Urinary bladder (tissue), 4 donors: ENCODE data around the gene SGCA. TPM values are rescaled to one million over a fixed set of nuclear protein-coding genes. Genes with fewer than 3 reads are reported as not detected.

Source experiments
- DNase-seq: peaks from one replicate; pipeline ENCODE4 v3.0.0-alpha.2; 2015; ENCODE audit errors: extremely low spot score
- H3K27ac ChIP-seq: one replicate; pipeline ENCODE4 v1.5.1; 2013; ENCODE audit warnings: low read depth, mild to moderate bottlenecking, moderate library complexity
- H3K36me3 ChIP-seq: one replicate; pipeline ENCODE4 v1.6.1; 2013; ENCODE audit warnings: mild to moderate bottlenecking, moderate library complexity; ENCODE audit not compliant: insufficient read depth
- H3K4me1 ChIP-seq: one replicate; pipeline ENCODE4 v1.6.1; 2013; ENCODE audit warnings: mild to moderate bottlenecking, moderate library complexity; ENCODE audit not compliant: insufficient read depth
- H3K4me3 ChIP-seq: one replicate; pipeline ENCODE4 v1.5.1; 2013; ENCODE audit warnings: low read depth, low read length
- WGBS: extraction: QIAGEN DNeasy Blood & Tissue Kit; methylation state at CpG from one replicate; pipeline ENCODE4 v1.1.7; 2013; 5-methylcytosine and 5-hydroxymethylcytosine counted together
- polyA plus RNA-seq: library from polyadenylated mRNA; stranded (reverse); fragments of 200-250 nt; gene quantifications from one replicate; pipeline ENCODE4 v1.2.3, GENCODE V29; 2013
- total RNA-seq: library from RNA; depleted of rRNA; stranded (reverse); fragments of >200 nt; gene quantifications from one replicate; pipeline ENCODE4 v1.2.3, GENCODE V29; 2014
- donor health status: healthy with polysubstance abuse.
- donor health status: healthy.

The SGCA gene
- total and polyA plus RNA-seq, 2 donors, result 15.4 to 89.1 TPM

DNA sequence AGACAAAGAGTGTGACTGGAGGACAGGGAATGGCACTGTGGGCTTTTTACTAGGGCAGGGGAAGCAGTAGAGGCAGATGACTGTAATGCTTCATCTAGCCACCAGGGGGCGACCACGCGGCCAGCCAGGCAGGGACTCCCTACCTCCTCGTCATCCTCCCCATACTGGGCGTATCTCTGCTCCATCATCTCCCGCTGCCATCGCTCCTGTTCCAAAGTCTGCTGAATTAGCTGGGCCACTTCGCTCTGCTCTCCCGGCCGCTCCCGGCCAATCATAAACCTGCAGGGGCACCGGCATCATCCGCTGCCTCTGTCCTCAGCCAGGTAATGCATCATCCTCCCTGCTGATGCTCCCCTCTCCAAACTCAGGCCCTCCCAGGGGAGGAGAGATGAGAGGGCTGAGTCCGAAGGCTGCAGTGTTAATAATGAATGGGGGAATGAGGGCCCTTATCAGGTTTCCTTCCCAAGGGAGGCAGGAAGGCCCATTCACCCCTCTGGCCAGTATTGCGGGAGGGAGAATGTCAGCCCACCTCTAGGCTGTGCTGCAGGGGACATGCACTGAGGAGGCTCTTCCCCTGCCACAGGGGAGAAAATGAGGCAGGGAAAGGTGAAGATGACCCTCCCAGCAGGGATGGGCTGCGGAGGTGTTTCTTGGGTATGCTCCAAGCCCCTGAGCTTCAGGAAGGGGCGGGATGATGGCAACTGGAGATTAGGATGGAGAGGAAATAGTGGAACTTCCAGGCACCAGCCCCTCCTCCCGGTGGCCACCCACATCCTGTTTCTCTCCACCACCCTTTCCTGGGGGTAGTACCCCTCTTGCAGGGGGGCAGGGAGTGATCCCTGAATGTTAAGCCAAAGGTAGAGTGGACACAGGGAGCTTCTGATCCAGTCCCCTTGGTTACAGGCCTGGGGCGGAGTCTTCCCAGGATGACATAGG, 25.6 kb upstream of the SGCA start:
- no peak overlapping the region for H3K4me3 ChIP-seq
- 46% methylated on average over 19 of the region's 19 CpGs for WGBS
- DNase-seq, result no peak
- peaks cover 10% of the 10 kb centered on the region for H3K36me3 ChIP-seq
- no peaks in the 10 kb centered on the region for H3K4me1 ChIP-seq
- no peak overlapping the region for H3K27ac ChIP-seq

DNA sequence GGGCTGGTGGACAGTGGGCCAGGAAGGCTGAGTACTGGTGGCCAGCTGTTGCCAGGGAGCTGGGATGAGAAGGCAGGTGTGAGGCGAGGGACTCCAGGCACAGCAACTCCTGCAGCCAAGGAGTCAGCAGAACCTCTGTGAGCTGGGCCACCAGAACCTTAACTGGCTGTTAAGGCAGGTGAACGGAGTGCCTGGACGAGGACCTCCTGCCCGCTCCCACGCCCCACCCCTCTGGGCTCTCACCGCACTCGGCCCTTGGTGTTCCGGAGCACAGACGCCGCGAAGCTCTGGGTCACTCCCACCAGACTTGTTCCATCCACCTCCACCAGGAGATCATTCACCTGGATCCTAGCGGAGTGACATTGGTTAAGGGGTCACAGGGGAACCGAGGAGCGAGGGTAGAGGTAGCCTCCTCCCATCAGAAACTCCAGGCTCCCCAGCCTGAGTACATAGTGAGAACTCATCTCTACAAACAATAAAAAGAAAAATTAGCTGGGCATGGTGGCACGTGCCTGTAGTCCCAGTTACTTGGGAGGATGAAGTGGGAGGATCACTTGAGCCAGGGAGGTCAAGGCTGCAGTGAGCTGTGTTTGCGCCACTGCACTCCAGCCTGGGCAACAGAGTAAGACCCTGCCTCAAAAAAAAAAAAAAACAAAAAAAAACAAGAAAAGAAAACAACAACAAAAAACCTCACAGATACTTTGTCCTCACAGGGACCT, 24.6 kb upstream of the SGCA start:
- 92% methylated on average over 16 of the region's 16 CpGs for WGBS
- Histone ChIP-seq H3K27ac (no peak overlapping the region), H3K4me1 (no peaks in the 10 kb centered on the region), H3K4me3 (no peak overlapping the region), H3K36me3 (peaks cover 6% of the 10 kb centered on the region)
- DNase-seq, result no peak

DNA sequence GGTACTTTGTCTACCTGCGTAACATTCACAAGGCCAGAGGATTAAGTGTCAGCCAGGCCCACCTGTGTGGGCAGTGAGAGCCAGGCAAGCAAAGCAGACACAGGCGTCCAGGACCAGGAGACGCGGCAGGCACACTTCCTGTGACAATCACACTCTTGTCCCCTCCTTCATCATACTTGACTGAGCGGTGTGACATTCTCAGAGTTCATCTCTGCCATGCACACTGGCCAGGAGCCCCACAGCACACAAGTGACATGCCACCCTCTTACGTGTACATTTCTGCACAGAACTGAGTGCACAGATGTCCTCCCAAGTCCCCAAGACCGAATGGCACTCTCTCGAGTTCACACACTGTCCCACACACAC, 24.1 kb upstream of the SGCA start:
- WGBS, result 74% methylated on average over 8 of the region's 8 CpGs
- no peak for DNase-seq
- Histone ChIP-seq H3K4me3 (no peak overlapping the region), H3K27ac (no peak overlapping the region), H3K36me3 (peaks cover 6% of the 10 kb centered on the region), H3K4me1 (no peaks in the 10 kb centered on the region)

DNA sequence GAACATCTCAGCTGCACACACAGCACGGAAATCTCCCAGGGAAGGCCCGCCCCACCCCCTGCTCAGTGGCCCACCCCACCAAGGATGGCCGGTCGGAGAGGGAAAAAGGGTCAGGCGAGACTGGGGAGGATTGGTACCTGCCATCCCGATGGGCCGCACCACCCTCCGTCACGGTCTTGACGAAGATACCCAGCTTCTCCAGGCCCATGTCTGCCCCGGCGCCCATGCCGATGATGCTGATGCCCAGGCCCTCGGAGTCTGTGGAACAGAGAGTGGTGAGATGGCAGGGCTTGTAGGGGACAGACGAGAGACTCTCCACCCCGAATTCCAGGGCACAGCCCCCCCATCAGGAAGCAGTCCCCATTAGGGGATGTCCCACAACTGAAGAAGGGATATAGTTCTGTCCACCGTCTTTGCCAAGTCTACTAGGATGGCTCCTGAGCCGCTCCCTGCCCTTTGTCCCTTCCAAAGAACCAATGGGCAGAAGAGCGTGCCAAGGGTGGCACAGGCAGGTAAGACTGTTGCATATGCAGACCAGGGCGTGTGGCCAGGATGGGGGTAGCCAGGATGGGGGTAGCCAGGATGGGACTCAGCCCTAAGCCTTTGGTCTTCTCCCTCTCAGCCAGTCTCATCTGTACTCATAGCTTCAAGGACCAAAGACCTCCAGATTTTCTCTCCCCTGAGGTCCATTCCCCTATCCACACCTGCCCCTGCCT, 22.2 kb upstream of the SGCA start:
- Histone ChIP-seq H3K4me3 (no peak overlapping the region), H3K27ac (no peak overlapping the region), H3K4me1 (no peaks in the 10 kb centered on the region), H3K36me3 (peaks cover 3% of the 10 kb centered on the region)
- WGBS, result 93% methylated on average over 20 of the region's 20 CpGs
- no peak for DNase-seq

DNA sequence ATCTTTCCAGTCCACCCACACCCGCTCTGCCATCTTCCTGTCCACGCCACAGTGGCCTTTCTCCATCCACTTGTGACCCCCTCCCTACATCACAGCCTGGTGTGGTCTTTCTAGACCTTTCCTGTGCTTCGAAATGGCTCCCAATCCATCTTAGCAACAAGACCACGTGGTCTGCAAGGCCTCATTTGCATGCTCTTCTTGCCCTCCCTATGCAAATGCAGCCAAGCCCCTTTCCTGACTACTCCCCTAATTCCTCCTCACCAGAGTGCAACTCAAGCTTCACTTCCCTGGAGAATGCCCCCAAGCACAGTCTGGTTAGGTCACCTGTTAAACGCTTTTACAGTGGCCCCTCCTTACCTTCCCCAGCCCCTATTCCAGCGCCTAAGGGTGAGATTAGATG, 21.4 kb upstream of the SGCA start:
- no peaks in the 10 kb centered on the region for H3K4me1 ChIP-seq
- H3K27ac ChIP-seq, result no peak overlapping the region
- 77% methylated on average over 6 of the region's 6 CpGs for WGBS
- peaks cover 2% of the 10 kb centered on the region for H3K36me3 ChIP-seq
- no peak for DNase-seq
- no peak overlapping the region for H3K4me3 ChIP-seq

DNA sequence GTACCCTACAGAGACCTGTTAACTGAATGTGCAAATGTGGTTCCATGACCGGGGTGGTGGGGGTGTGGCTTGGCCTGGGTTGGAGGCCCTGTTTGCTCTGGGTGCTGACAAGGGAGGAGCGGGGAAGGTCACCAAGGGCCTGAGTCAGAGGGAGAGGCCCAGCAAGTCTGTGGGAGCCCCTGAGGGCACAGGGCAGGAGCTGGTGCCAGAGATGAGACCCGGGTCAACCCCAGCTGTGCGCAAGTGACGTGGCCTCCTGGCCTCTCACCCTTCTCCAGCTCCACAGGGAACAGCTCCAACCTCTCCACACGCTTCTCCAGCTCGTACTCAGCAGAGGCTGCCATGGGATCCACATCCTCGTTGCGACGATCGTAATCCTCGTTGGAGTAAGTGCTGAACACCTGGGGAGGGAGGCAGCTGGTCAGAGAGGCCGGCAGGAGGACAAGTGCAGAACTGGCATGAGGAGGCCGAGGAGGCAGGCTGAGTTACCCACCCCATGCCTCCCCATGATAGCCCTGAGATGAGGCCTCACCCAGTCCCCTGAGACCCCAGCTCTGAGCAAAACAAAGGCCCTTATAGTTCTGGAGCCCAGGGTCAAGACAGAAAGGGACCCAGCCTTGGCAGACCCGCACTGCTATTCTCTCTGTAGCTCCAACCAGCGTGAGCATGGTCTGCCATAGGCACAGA, 20.8 kb upstream of the SGCA start:
- H3K4me1 ChIP-seq, result no peaks in the 10 kb centered on the region
- DNase-seq, result no peak
- H3K27ac ChIP-seq, result no peak overlapping the region
- 71% methylated on average over 16 of the region's 16 CpGs for WGBS
- H3K4me3 ChIP-seq, result no peak overlapping the region
- H3K36me3 ChIP-seq, result peaks cover 2% of the 10 kb centered on the region

DNA sequence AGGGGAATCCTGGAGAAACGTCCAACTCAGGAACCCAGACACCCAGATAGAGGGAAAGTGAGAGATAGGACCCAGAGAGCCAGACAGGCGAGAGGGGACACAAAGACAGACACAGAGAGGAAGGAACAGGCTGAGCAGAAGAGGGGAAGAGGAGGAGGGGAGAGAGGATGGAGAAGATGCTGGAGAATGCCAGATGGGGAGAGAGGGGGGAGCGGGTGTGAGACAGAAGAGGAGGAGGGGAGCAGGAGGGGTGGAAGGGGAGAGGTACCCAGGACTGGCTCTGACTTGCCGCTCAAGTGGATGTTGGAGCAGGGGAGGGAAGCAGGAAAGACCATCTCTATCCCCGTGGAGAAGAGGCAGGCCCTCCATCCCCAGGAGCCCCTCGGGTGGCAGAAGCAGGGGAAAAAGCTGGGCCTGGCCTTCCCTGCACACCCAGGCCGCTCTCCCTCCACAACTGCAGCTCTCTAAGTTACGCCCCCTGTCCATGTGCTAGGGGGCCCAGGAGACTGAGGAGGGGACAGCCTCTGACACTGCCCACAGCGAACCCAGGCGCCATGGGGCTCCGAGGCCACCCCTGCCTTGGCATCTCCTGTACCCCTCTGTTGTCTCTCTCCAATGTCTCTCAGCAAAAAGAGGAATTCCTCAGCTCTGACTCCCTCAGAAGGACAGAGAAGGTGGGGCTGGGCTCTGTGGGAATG, 20.1 kb upstream of the SGCA start:
- H3K4me1 ChIP-seq, result no peaks in the 10 kb centered on the region
- 60% methylated on average over 11 of the region's 11 CpGs for WGBS
- no peak for DNase-seq
- H3K4me3 ChIP-seq, result no peak overlapping the region
- H3K27ac ChIP-seq, result no peak overlapping the region
- H3K36me3 ChIP-seq, result peaks cover 2% of the 10 kb centered on the region

DNA sequence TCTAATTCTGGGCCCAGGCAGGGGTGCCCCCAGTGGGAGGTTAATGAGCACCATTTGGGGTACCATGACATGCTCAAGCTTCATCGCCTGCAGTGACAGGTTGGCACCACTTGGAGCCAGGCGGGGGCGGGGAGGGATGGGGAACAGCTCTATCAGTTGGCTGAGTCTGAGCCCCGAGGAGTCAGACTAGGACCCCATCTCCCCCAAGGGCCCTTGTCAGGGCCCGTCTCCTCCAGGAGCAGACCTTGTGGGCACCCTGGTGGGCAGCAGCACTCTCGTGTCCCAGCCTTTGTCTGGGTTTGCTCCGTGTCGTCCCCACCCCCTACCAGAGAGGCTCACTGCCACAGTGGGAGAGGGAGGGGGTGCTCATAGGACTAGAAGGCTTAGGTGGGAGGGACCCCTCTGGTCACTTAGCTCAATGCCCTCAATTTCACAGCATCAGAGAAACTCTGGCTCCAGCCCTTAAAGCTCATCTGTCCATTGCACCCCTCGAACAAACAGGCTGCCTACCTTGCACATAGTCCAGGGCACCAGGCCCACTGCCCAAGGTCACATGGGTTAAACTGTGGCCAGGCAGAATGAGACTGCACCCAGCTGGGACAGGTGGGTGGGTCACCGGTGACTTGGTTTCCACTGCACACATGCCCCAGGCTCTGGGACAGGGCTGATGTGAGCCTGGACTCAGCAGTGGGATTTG, 19.4 kb upstream of the SGCA start:
- Histone ChIP-seq H3K4me3 (no peak overlapping the region), H3K36me3 (peaks cover 2% of the 10 kb centered on the region), H3K4me1 (no peaks in the 10 kb centered on the region), H3K27ac (no peak overlapping the region)
- 61% methylated on average over 10 of the region's 10 CpGs for WGBS
- no peak for DNase-seq

DNA sequence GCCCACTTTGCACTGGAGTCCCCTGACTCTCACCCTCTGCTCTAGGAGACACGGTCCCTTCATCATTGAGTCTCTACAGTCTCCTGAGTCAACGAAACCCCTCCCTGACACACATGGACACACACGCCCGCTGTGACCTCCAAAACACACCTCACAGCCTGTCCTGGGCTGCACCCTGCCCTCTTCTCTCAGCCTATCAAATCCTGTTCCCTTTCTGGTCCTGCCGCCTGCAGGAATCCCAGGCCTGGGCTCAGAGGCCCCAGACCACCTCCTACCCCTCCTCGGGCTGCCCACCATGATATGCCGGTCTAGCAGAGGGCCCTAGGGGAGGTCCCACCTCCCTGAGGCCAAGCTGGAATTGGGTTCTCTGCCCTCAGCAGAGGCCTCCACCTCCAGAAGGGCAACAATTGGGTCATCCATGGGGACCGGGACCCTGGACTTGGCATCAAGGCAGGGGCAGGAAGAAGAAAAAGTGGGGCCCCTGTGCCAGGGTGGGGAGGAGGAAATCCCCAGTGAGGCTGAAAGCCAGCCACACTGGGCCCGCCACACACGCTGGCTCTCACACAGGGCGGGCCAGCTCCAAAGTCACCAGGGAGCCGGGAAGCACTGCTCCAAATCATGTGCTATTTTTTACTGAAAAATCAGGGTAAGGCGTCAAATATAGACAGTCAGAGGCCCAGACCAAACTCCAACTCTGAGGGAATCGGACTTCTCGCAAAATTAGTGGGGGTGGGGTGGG, 18.7 kb upstream of the SGCA start:
- Histone ChIP-seq H3K27ac (no peak overlapping the region), H3K4me1 (no peaks in the 10 kb centered on the region), H3K36me3 (peaks cover 2% of the 10 kb centered on the region), H3K4me3 (peak overlapping the region; percentile 83)
- 31% methylated on average over 15 of the region's 15 CpGs for WGBS
- no peak for DNase-seq

DNA sequence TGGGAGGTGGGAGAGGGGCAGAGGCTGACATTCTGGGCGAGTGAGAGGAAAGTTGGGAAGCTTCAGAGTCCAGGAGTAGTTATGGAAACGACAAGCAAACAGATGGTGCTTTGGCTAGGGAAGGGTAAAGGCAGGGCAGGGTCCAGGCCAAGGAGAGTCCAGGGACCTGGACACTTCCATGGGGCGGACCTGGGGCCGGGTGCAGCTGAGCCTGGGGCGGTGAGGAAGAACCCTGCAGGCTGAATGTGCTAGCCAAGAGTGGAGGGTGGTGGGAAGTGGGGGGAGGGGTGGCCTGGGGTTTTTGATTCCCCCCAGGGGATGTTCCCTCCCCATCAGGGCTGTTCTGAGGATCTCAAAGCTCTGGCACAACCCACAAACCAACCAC, 18.0 kb upstream of the SGCA start:
- Histone ChIP-seq H3K4me3 (peak overlapping the region; percentile 83), H3K36me3 (peaks cover 2% of the 10 kb centered on the region), H3K27ac (no peak overlapping the region), H3K4me1 (no peaks in the 10 kb centered on the region)
- no peak for DNase-seq
- 3% methylated on average over 5 of the region's 5 CpGs for WGBS

DNA sequence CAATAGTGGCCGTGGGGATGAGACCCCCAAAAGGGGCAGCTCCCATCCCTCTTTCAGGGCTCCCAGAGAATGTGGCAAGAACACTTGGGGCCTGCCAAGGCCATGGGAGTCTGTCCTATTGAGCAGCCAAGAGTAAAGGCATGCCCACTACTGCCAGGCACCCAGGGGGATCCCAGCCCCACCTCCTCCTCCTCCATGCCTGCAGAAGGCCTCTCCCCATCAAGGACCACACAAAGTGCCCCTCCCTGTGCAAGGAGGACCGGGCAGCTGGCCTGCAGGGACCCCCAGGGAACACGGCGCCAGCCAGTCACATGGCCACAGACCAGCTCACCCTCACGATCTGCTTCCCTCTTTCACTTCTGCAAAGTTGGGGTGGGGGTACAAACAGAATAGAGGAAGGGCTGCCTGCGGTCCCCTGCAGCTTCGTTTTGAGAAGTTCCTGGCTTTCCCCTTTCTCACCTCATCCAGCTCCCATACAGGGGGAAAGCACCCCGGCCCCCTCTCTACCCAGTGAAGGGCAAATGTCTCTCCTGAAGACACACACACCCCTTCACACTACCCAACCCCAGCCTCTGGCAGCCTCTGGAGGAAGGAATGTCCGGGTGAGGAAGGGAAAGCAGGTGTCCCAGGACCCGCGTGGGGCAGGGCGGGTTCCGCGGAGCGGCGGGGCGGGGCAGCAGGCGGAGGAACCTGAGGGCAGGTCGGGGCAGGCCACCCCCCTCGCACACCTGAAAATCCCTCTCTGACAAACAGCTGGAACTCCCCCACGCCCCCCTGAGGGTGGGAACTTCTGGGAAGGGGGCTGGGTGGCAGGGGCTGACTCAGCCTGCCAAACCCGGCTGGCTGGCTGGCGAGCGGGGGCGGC, 17.3 kb upstream of the SGCA start:
- DNase-seq, result no peak
- no peak overlapping the region for H3K27ac ChIP-seq
- peak overlapping the region; percentile 83 for H3K4me3 ChIP-seq
- H3K4me1 ChIP-seq, result no peaks in the 10 kb centered on the region
- WGBS, result under 1% methylated on average over 25 of the region's 25 CpGs
- peaks cover 2% of the 10 kb centered on the region for H3K36me3 ChIP-seq
